H1 (cell line): ENCODE data around the gene TEX11. TPM values are rescaled to one million over a fixed set of nuclear protein-coding genes. Genes with fewer than 3 reads are reported as not detected.

Source experiments
- CTCF ChIA-PET: fragments of 300-600 bp; sonication (Branson Sonifier 250); formaldehyde crosslinking; loops from one replicate; lab custom pipeline; 2021; ENCODE audit not compliant: partially characterized antibody; lab: Charles Lee
- POLR2A ChIA-PET: fragments of 300-600 bp; sonication (Branson Sonifier 250); formaldehyde crosslinking; loops from one replicate; lab custom pipeline; 2021; ENCODE audit warnings: inconsistent platforms; ENCODE audit not compliant: partially characterized antibody; lab: Charles Lee
- DNase-seq, 2 experiments: peaks; one replicate each; pipeline versions ENCODE4 v3.0.0 to v3.0.0-alpha.2; 2010 to 2022; ENCODE audit warnings: low spot score in 2 of 2, low read depth in 1 of 2, mixed read lengths in 1 of 2
- FAIRE-seq: peaks from 2 replicates; lab custom pipeline; 2011; peaks lifted over from hg19 to GRCh38; lab: Jason Lieb, UNC
- H2AFZ ChIP-seq: 2 replicates; pipeline ENCODE4 v1.8.1; 2012; ENCODE audit warnings: low read length, inconsistent platforms
- H2AK5ac ChIP-seq: 2 replicates; pipeline ENCODE4 v1.6.1; 2013; ENCODE audit warnings: low read depth, low read length
- H2BK120ac ChIP-seq: replicated peaks from 2 replicates; pipeline ENCODE3; 2013; ENCODE audit warnings: low read depth, low read length, inconsistent platforms
- H2BK12ac ChIP-seq: 2 replicates; pipeline ENCODE4 v1.6.1; 2013; ENCODE audit warnings: low read depth, low read length
- H2BK15ac ChIP-seq: 2 replicates; pipeline ENCODE4 v1.6.1; 2013; ENCODE audit warnings: low read length
- H2BK20ac ChIP-seq: 2 replicates; pipeline ENCODE4 v1.6.1; 2013; ENCODE audit warnings: low read length
- H2BK5ac ChIP-seq: 2 replicates; pipeline ENCODE4 v1.6.1; 2013; ENCODE audit warnings: low read depth, low read length
- H3K14ac ChIP-seq: 2 replicates; pipeline ENCODE4 v1.6.1; 2013; ENCODE audit warnings: inconsistent platforms; ENCODE audit not compliant: insufficient read length
- H3K18ac ChIP-seq: 2 replicates; pipeline ENCODE4 v1.6.1; 2013; ENCODE audit warnings: low read length; ENCODE audit errors: extremely low read depth
- H3K23ac ChIP-seq: 2 replicates; pipeline ENCODE4 v1.6.1; 2013; ENCODE audit warnings: inconsistent platforms; ENCODE audit not compliant: insufficient read length
- H3K23me2 ChIP-seq: 2 replicates; pipeline ENCODE4 v1.6.1; 2013; ENCODE audit warnings: low read depth, low read length
- H3K27ac ChIP-seq: 2 replicates; pipeline ENCODE4 v1.6.1; 2011; ENCODE audit warnings: low read depth, low read length, inconsistent platforms
- H3K27me3 ChIP-seq, 4 experiments: replicated peaks in 1 of 4; 1 replicate in 1 of 4; 2 replicates in 3 of 4; pipeline versions ENCODE4 v1.6.1 to v1.8.1; 2011 to 2013; ENCODE audit warnings: low read length in 3 of 4, mild to moderate bottlenecking in 3 of 4, inconsistent platforms in 2 of 4, mixed read lengths in 2 of 4, moderate library complexity in 1 of 4; ENCODE audit not compliant: control insufficient read depth in 3 of 4, insufficient read depth in 3 of 4; ENCODE audit errors: extremely low read depth in 1 of 4
- H3K36me3 ChIP-seq, 4 experiments: 2 replicates each; pipeline versions ENCODE4 v1.6.1 to v1.8.1; 2011 to 2013; ENCODE audit warnings: mild to moderate bottlenecking in 4 of 4, low read length in 3 of 4, moderate library complexity in 2 of 4, control low read depth in 1 of 4, inconsistent platforms in 1 of 4; ENCODE audit not compliant: insufficient read depth in 4 of 4, control insufficient read depth in 2 of 4
- H3K4ac ChIP-seq: replicated peaks from 2 replicates; pipeline ENCODE3; 2013; ENCODE audit warnings: low read length, low read depth, mixed read lengths, inconsistent platforms; ENCODE audit not compliant: insufficient read length
- H3K4me1 ChIP-seq, 4 experiments: replicated peaks in 1 of 4; 1 replicate in 1 of 4; 2 replicates in 3 of 4; pipeline versions ENCODE4 v1.6.1 to v1.8.1; 2011 to 2013; ENCODE audit warnings: low read length in 3 of 4, inconsistent platforms in 2 of 4, mixed read lengths in 1 of 4; ENCODE audit not compliant: insufficient read depth in 4 of 4, control insufficient read depth in 3 of 4
- H3K4me2 ChIP-seq, 2 experiments: 2 replicates each; pipeline versions ENCODE4 v1.6.1 to v1.8.1; 2011 to 2013; ENCODE audit warnings: low read depth in 2 of 2, low read length in 2 of 2, control low read depth in 1 of 2, inconsistent platforms in 1 of 2, mild to moderate bottlenecking in 1 of 2; ENCODE audit not compliant: insufficient read depth in 1 of 2
- H3K4me3 ChIP-seq, 4 experiments: fragments of 200-600, 300-600 bp in 1 of 4; sonication (generic), shearing (Covaris generic), sonication (Bioruptor Twin) in 1 of 4; 2 replicates each; pipeline versions ENCODE4 v1.5.1 to v1.8.1; 2011 to 2016; ENCODE audit warnings: low read length in 4 of 4, low read depth in 3 of 4, control low read depth in 2 of 4, inconsistent platforms in 2 of 4, mild to moderate bottlenecking in 2 of 4, mixed read lengths in 1 of 4, moderate library complexity in 1 of 4; ENCODE audit not compliant: insufficient read depth in 2 of 4; ENCODE audit errors: extremely low read depth in 1 of 4
- H3K56ac ChIP-seq: replicated peaks from 2 replicates; pipeline ENCODE3; 2013; ENCODE audit warnings: low read depth, mild to moderate bottlenecking, mixed read lengths, low read length, inconsistent platforms; ENCODE audit not compliant: insufficient read length
- H3K79me1 ChIP-seq: 2 replicates; pipeline ENCODE4 v1.6.1; 2013; ENCODE audit warnings: low read depth, low read length, control low read depth
- H3K79me2 ChIP-seq, 2 experiments: 2 replicates each; pipeline versions ENCODE4 v1.6.1 to v1.8.1; 2012 to 2013; ENCODE audit warnings: low read length in 2 of 2, mild to moderate bottlenecking in 2 of 2, inconsistent platforms in 1 of 2; ENCODE audit not compliant: insufficient read depth in 2 of 2, control insufficient read depth in 1 of 2
- H3K9ac ChIP-seq, 4 experiments: replicated peaks in 1 of 4; 1 replicate in 1 of 4; 2 replicates in 3 of 4; pipeline versions ENCODE4 v1.6.1 to v1.8.1; 2011 to 2013; ENCODE audit warnings: low read depth in 3 of 4, low read length in 3 of 4, control low read depth in 2 of 4, mild to moderate bottlenecking in 2 of 4, moderate library complexity in 2 of 4, inconsistent platforms in 1 of 4; ENCODE audit errors: extremely low read depth in 1 of 4
- H3K9me3 ChIP-seq, 2 experiments: 2 replicates each; pipeline versions ENCODE4 v1.6.1 to v1.8.1; 2012 to 2013; ENCODE audit warnings: mild to moderate bottlenecking in 2 of 2, moderate library complexity in 2 of 2, control low read depth in 1 of 2, inconsistent platforms in 1 of 2, low read depth in 1 of 2, low read length in 1 of 2, mixed read lengths in 1 of 2; ENCODE audit not compliant: insufficient read depth in 2 of 2
- H4K20me1 ChIP-seq, 2 experiments: replicated peaks in 1 of 2; 2 replicates each; pipeline versions ENCODE3 to v1.8.1; 2011 to 2013; ENCODE audit warnings: inconsistent platforms in 2 of 2, low read length in 2 of 2, mild to moderate bottlenecking in 1 of 2; ENCODE audit not compliant: insufficient read depth in 2 of 2, control insufficient read depth in 1 of 2
- H4K5ac ChIP-seq: 2 replicates; pipeline ENCODE4 v1.6.1; 2013; ENCODE audit warnings: low read length, low read depth, mixed read lengths, inconsistent platforms; ENCODE audit not compliant: insufficient read length
- H4K8ac ChIP-seq: 2 replicates; pipeline ENCODE4 v1.8.0; 2013; ENCODE audit warnings: mild to moderate bottlenecking, moderate library complexity, low read length, inconsistent platforms; ENCODE audit not compliant: insufficient read depth; ENCODE audit errors: extremely low read depth
- H4K91ac ChIP-seq: replicated peaks from 2 replicates; pipeline ENCODE3; 2013; ENCODE audit warnings: low read length, mixed read lengths, inconsistent platforms; ENCODE audit not compliant: insufficient read length
- BCL11A ChIP-seq, 2 experiments: IDR thresholded peaks; one replicate each; pipeline ENCODE4 v1.6.1; 2011; ENCODE audit warnings: low read depth in 2 of 2, low read length in 2 of 2, mild to moderate bottlenecking in 2 of 2
- EGR1 ChIP-seq: IDR thresholded peaks from 2 replicates; pipeline ENCODE4 v1.6.1; 2011; ENCODE audit warnings: low read depth, low read length, borderline replicate concordance
- EP300 ChIP-seq, 2 experiments: IDR thresholded peaks; 1 replicate in 1 of 2; 2 replicates in 1 of 2; pipeline ENCODE4 v1.6.1; 2011 to 2012; ENCODE audit warnings: low read depth in 2 of 2, low read length in 2 of 2, mild to moderate bottlenecking in 2 of 2, borderline replicate concordance in 1 of 2, inconsistent platforms in 1 of 2, moderate library complexity in 1 of 2
- KDM5A ChIP-seq: fragments of 200-600 bp; IDR thresholded peaks from 2 replicates; pipeline ENCODE4 v1.7.1; 2012; ENCODE audit warnings: mild to moderate bottlenecking, low read length, inconsistent platforms, mixed read lengths
- RAD21 ChIP-seq, 2 experiments: IDR thresholded peaks in 1 of 2; conservative IDR thresholded peaks in 1 of 2; 2 replicates each; pipeline ENCODE4 v1.6.1; 2011; ENCODE audit warnings: low read depth in 2 of 2, low read length in 2 of 2, improper control_type of control experiment in 1 of 2, inconsistent platforms in 1 of 2, mild to moderate bottlenecking in 1 of 2, moderate library complexity in 1 of 2
- RNF2 ChIP-seq: fragments of 200-900, 300-1000 bp; sonication (generic); IDR thresholded peaks from 2 replicates; pipeline ENCODE4 v1.7.1; 2016; ENCODE audit warnings: borderline replicate concordance, low read depth, mild to moderate bottlenecking, antibody characterized with exemption, low read length; ENCODE audit not compliant: poor library complexity, severe bottlenecking; ENCODE audit errors: missing control alignments
- SIX5 ChIP-seq: IDR thresholded peaks from 2 replicates; pipeline ENCODE4 v1.6.1; 2011; ENCODE audit warnings: mild to moderate bottlenecking, low read depth, low read length
- TAF7 ChIP-seq: optimal IDR thresholded peaks from 2 replicates; pipeline ENCODE3; 2011; ENCODE audit warnings: low read depth, mild to moderate bottlenecking, inconsistent platforms, low read length, moderate library complexity, borderline replicate concordance
- TCF12 ChIP-seq: IDR thresholded peaks from 2 replicates; pipeline ENCODE4 v1.6.1; 2011; ENCODE audit warnings: low read depth, mild to moderate bottlenecking, low read length
- ZNF274 ChIP-seq: IDR thresholded peaks from 2 replicates; pipeline ENCODE4 v1.7.0; 2012; ENCODE audit warnings: low read length, borderline replicate concordance; ENCODE audit errors: extremely low read depth
- WGBS, 2 experiments: shearing (Covaris generic) in 1 of 2; methylation state at CpG; one replicate each; pipeline versions ENCODE4 v1.1.6 to v1.1.7; 2013 to 2015; ENCODE audit warnings: low lambda C conversion rate in 2 of 2, mixed read lengths in 2 of 2, inconsistent platforms in 1 of 2, low coverage in 1 of 2, missing lambda C conversion rate in 1 of 2; ENCODE audit not compliant: insufficient replicate concordance in 2 of 2, insufficient coverage in 1 of 2, insufficient read length in 1 of 2; ENCODE audit errors: extremely low coverage in 1 of 2, missing lambda C conversion rate in 1 of 2; 5-methylcytosine and 5-hydroxymethylcytosine counted together
- polyA plus RNA-seq, 7 experiments: library from polyadenylated mRNA; depleted of rRNA in 3 of 7; stranded (reverse) in 5 of 7; unstranded in 2 of 7; fragments of >200 nt in 5 of 7; fragments of 200-250 nt in 2 of 7; gene quantifications; 1 replicate in 5 of 7; 2 replicates in 1 of 7; 4 replicates in 1 of 7; pipeline versions ENCODE4 v1.2.1 to v1.2.3, GENCODE V29; 2011 to 2013; ENCODE audit warnings: missing spikeins in 2 of 7, mixed read lengths in 2 of 7
- total RNA-seq: library from RNA; stranded (reverse); fragmentation: NEBNext Ultra II Directional; extraction: Animal tissue kit (Norgen Biotek cat#: 25700); gene quantifications from 2 replicates; pipeline ENCODE4 v1.2.1, GENCODE V29; 2021
- TF ChIP-seq, protein P1 (sequence below): IDR thresholded peaks from 2 replicates; pipeline ENCODE4 v1.6.1; 2012; ENCODE audit warnings: inconsistent platforms

TEX11 gene
- total and polyA plus RNA-seq, 2 of the 8 experiments (the other 6 are each of a cell fraction or from before 2014, with no cell fraction given): 0.11 to 0.74 TPM

DNA sequence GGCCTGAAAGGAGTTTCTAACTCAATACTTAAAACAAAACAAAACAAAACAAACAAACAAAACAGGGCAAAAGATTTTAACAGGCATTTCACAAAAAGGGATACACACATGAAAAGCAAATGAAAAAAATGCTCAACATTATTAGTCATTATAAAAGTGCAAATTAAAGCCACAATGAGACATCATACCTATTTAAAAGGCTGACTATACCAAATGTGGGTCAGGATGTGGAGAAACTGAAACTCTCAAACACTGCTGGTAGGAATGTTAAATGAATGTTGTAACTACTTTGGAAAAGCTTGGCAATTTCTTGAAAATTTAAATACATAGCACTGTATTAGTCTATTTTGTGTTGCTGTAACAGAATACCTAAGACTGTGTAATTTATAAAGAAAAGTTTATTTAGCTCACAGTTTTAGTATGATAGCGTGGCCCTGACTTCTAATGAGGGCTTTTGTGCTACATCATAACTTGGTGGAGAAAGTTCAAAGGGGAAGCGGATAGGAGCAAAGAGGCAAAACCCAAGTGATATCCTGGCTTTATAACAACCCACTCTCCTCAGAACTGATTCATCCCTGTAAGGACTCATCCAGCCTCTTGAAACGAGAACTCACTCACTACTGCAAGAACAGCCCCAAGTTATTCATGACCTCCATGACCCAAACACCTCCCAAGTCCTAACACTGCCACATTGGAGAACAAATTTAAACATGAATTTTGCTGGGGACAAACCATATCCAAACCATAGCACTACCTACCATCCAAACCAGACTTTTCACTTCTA lies 214.0 kb downstream of the TEX11 start:
- no peaks in the 10 kb centered on the region for H3K4me1 ChIP-seq
- TF ChIP-seq, protein P1, sequence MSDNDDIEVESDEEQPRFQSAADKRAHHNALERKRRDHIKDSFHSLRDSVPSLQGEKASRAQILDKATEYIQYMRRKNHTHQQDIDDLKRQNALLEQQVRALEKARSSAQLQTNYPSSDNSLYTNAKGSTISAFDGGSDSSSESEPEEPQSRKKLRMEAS: no peak
- TF ChIP-seq RAD21 (IDR thresholded peaks at IDR 0.05 in 1 of 2, conservative IDR thresholded peaks at IDR 0.05 in 1 of 2; ENCODE audit: low read depth in 2 of 2, low read length in 2 of 2): no peak
- no peak for TF ChIP-seq BCL11A (IDR thresholded peaks at IDR 0.05; ENCODE audit: low read depth in 2 of 2, low read length in 2 of 2)
- no peak for TF ChIP-seq ZNF274
- TF ChIP-seq SIX5: no peak
- no peak for TF ChIP-seq EGR1
- no peak for TF ChIP-seq TAF7
- TF ChIP-seq RNF2: no peak
- no peak for TF ChIP-seq TCF12
- TF ChIP-seq EP300 (IDR thresholded peaks at IDR 0.05; ENCODE audit: borderline replicate concordance in 1 of 2, low read depth in 2 of 2, low read length in 2 of 2): no peak
- TF ChIP-seq KDM5A: no peak
- CTCF ChIA-PET: interaction anchor here (0.6 to 1.9 kb wide), 2 partner anchors 29 to 90 kb away, joined by 3 to 5 read pairs; no protein-coding TSS in a partner anchor
- no peaks in the 10 kb centered on the region for H3K9me3 ChIP-seq
- no peak overlapping the region for H4K5ac ChIP-seq
- no peak overlapping the region for H3K56ac ChIP-seq
- H3K36me3 ChIP-seq: no peaks in the 10 kb centered on the region
- H2BK5ac ChIP-seq: no peak overlapping the region
- no peak overlapping the region for H3K9ac ChIP-seq
- H3K14ac ChIP-seq: no peak overlapping the region
- H4K91ac ChIP-seq: no peak overlapping the region
- H3K79me2 ChIP-seq: no peaks in the 10 kb centered on the region
- no peak overlapping the region for H3K27ac ChIP-seq
- no peaks in the 10 kb centered on the region for H4K20me1 ChIP-seq
- no peak overlapping the region for H2AK5ac ChIP-seq
- WGBS, 2 experiments: 93% methylated on average over 3 of the region's 3 CpGs; no CpG with 5 or more reads in 1 of the 2 experiments
- H3K4me3 ChIP-seq: no peak overlapping the region
- H3K23me2 ChIP-seq: no peaks in the 10 kb centered on the region
- no peak overlapping the region for H2BK15ac ChIP-seq
- H2BK20ac ChIP-seq: no peak overlapping the region
- no peak overlapping the region for H2BK120ac ChIP-seq
- no peak overlapping the region for H3K4ac ChIP-seq
- H2BK12ac ChIP-seq: no peak overlapping the region
- POLR2A ChIA-PET: no interaction called here
- H3K4me2 ChIP-seq: no peak overlapping the region
- no peak overlapping the region for H2AFZ ChIP-seq
- no peak for FAIRE-seq
- no peaks in the 10 kb centered on the region for H3K27me3 ChIP-seq
- no peak overlapping the region for H4K8ac ChIP-seq
- H3K18ac ChIP-seq: no peak overlapping the region
- H3K23ac ChIP-seq: no peak overlapping the region
- DNase-seq: no peak
- no peaks in the 10 kb centered on the region for H3K79me1 ChIP-seq
